ENCODE measurements around the gene NDUFB8. TPM values are rescaled to one million over a fixed set of nuclear protein-coding genes. Genes with fewer than 3 reads are reported as not detected.

Gene NDUFB8
- total and polyA plus RNA-seq, 3 donors from 2014 or later = 141 to 219 (median 150) TPM

DNA sequence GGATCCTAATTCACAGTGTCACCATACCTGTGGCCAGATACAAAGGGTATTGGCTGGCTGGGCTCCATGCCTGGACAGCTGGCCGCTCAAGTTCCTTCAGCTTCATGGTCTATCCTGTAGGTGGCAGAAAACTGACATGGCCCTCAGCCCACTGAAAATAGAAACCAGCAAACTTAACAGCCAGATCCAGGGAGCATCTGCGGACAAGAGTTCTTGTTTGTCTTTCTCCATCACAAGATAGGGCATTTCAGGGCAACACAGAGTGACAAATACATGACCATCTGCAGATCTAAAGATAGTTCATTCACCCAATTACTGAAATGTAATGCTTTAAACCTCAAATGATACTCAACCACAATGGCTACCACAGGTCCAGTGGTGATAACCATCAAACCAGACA lies 12.8 kb downstream of the NDUFB8 start:
- TF ChIP-seq, protein P1, sequence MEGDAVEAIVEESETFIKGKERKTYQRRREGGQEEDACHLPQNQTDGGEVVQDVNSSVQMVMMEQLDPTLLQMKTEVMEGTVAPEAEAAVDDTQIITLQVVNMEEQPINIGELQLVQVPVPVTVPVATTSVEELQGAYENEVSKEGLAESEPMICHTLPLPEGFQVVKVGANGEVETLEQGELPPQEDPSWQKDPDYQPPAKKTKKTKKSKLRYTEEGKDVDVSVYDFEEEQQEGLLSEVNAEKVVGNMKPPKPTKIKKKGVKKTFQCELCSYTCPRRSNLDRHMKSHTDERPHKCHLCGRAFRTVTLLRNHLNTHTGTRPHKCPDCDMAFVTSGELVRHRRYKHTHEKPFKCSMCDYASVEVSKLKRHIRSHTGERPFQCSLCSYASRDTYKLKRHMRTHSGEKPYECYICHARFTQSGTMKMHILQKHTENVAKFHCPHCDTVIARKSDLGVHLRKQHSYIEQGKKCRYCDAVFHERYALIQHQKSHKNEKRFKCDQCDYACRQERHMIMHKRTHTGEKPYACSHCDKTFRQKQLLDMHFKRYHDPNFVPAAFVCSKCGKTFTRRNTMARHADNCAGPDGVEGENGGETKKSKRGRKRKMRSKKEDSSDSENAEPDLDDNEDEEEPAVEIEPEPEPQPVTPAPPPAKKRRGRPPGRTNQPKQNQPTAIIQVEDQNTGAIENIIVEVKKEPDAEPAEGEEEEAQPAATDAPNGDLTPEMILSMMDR (IDR thresholded peaks at IDR 0.05) = no peak
- no peak for TF ChIP-seq POLR2A (IDR thresholded peaks at IDR 0.05)
- H3K36me3 ChIP-seq (ENCODE audit: low read depth, missing control alignments) = no peaks in the 10 kb centered on the region
- no peak overlapping the region for H3K4me3 ChIP-seq
- peaks cover 12% of the 10 kb centered on the region for H3K4me1 ChIP-seq
- H3K27ac ChIP-seq = no peak overlapping the region
- no peaks in the 10 kb centered on the region for H3K9me3 ChIP-seq
- no peaks in the 10 kb centered on the region for H3K27me3 ChIP-seq
- intact Hi-C loops (cut with DNase I; ENCODE audit: low total_unique reads) = no loop called here
- WGBS, 2 donors = 93 to 96% methylated on average over 2 of the region's 2 CpGs
- no peak for DNase-seq

DNA sequence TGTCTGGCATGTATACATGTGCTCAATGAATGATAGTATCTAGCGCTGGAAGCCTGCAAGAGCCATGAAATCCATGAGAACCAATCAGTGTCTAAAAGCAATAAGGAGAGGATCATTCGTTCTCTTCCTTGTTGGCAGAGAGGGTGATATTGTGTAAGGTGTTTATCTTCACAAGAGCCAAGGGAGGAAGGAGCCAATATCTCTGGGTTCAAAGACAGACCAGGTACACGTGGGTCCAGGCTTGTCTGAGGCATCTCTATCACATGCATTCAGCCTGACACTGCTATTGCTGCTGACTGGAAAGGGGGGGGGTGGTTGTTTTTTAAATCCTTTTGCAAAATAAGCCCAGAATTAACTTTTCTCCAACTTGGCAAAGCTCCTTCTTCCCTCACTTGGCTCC lies 14.1 kb downstream of the NDUFB8 start:
- no peak overlapping the region for H3K4me3 ChIP-seq
- TF ChIP-seq, protein P1 (IDR thresholded peaks at IDR 0.05) = no peak
- no peak for TF ChIP-seq POLR2A (IDR thresholded peaks at IDR 0.05)
- intact Hi-C loops (cut with DNase I; ENCODE audit: low total_unique reads) = no loop called here
- peaks cover 12% of the 10 kb centered on the region for H3K4me1 ChIP-seq
- no peaks in the 10 kb centered on the region for H3K36me3 ChIP-seq (ENCODE audit: low read depth, missing control alignments)
- 89 to 92% methylated on average over 3 of the region's 3 CpGs for WGBS, 2 donors
- DNase-seq = no peak
- H3K9me3 ChIP-seq = no peaks in the 10 kb centered on the region
- H3K27ac ChIP-seq = no peak overlapping the region
- no peaks in the 10 kb centered on the region for H3K27me3 ChIP-seq

DNA sequence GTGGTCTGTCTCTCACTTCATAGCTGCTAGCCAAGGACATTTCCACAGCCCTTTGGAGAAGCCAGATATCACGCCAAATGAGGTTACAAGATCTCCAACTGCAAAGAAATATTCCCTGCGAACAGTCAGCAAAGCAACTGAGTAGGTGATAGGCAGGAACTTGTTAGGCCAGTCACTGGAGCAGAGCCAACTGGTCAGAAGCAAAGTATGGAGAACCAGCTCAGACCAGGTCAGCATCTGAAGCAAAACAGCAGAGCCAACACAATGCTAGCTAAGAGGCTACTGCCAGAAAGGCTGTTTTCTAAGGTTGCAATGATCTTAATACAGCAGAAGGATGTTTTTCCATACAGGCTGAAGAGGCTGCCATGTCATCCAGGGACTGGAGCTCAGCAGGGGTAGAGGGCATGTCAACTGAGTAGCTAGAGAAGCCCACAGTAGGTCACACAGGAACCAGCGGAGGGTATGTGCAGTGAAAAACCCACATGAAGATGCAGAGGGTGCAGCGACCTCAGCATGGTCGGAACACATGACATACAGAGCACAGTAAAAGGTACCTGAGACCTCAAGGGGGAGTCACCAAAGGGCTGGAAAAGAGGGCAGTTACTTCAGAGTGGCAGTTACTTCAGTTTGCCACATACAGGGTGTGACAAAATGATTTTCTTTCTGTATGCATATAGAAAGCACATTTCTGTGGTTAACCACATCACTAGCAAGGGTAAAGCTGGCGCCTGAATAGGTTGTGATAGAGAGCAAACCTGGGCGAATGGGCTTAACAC lies 18.9 kb downstream of the NDUFB8 start:
- no peaks in the 10 kb centered on the region for H3K9me3 ChIP-seq
- no peak for TF ChIP-seq POLR2A (IDR thresholded peaks at IDR 0.05)
- TF ChIP-seq, protein P1 (IDR thresholded peaks at IDR 0.05) = no peak
- H3K4me1 ChIP-seq = no peaks in the 10 kb centered on the region
- H3K36me3 ChIP-seq (ENCODE audit: low read depth, missing control alignments) = no peaks in the 10 kb centered on the region
- intact Hi-C loops (cut with DNase I; ENCODE audit: low total_unique reads) = no loop called here
- H3K27ac ChIP-seq = no peak overlapping the region
- H3K27me3 ChIP-seq = no peaks in the 10 kb centered on the region
- no peak for DNase-seq
- H3K4me3 ChIP-seq = no peak overlapping the region
- WGBS, 2 donors = 92 to 96% methylated on average over 7 of the region's 7 CpGs

DNA sequence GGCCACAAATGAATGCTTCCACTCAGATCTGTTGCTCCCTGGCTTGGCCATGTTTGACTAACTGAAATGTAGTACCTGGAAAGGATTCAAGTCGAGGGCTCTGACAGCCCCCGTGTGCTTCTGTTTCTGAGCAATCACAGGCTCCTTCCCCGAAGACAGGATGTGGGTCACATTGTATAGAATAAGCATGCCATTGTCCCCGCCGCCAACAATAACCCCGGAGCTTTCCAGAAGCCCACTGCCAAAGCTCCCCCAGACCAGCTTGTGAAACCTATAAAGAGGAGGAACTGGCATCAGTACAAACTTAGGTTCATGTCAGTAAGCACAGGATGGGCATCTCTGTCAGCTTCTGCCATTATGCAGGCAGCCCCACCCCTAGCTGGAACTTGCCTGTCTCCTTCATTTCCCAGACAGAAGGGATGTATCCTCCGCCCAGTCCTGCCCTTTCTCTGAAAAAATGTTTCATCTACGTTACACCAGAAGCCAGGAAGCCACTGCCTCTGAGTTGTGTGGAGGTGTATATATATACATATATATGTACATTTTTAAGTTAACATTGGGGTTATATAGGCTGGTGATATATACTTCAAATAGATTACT lies 20.3 kb downstream of the NDUFB8 start:
- DNase-seq = no peak
- H3K4me1 ChIP-seq = no peaks in the 10 kb centered on the region
- H3K27me3 ChIP-seq = no peaks in the 10 kb centered on the region
- no peaks in the 10 kb centered on the region for H3K9me3 ChIP-seq
- 87 to 89% methylated on average over 7 to 8 of the region's 8 CpGs for WGBS, 2 donors
- intact Hi-C loops (cut with DNase I; ENCODE audit: low total_unique reads) = no loop called here
- TF ChIP-seq, protein P1 (IDR thresholded peaks at IDR 0.05) = no peak
- no peak for TF ChIP-seq POLR2A (IDR thresholded peaks at IDR 0.05)
- H3K4me3 ChIP-seq = no peak overlapping the region
- no peaks in the 10 kb centered on the region for H3K36me3 ChIP-seq (ENCODE audit: low read depth, missing control alignments)
- no peak overlapping the region for H3K27ac ChIP-seq
